Activated CD4-positive, alpha-beta T cell treated with anti-CD3 and anti-CD28 coated beads, Interleukin-2, amount 50 U/mL, for 4 hours (primary cell): Measurements from ENCODE around the gene CYSLTR2.

ENCODE experiments used
- DNase-seq, 2 experiments: peaks; one replicate each; pipeline ENCODE4 v3.0.0-alpha.2; 2020

CYSLTR2 gene

GRCh38 chr13:48653472-48653939 is at the start of gene CYSLTR2:
CYSLTR2 (plus strand) TSS chr13:48653929; CDS start chr13:48706818, 52,889 bp downstream.
- no peak for DNase-seq

- DNase-seq: no peak
Observed at GRCh38 chr13:48615049-48615448, 38.7 kb upstream of the CYSLTR2 start.

GRCh38 chr13:48618937-48619336 is 34.8 kb upstream of the CYSLTR2 start:
- DNase-seq: no peak

- no peak for DNase-seq
Observed at GRCh38 chr13:48621056-48621455, 32.7 kb upstream of the CYSLTR2 start.

- DNase-seq: no peak
Observed at GRCh38 chr13:48624016-48624415, 29.7 kb upstream of the CYSLTR2 start.

GRCh38 chr13:48624858-48625257 is 28.9 kb upstream of the CYSLTR2 start:
- no peak for DNase-seq

- no peak for DNase-seq
Observed at GRCh38 chr13:48625413-48626076, 28.2 kb upstream of the CYSLTR2 start.

GRCh38 chr13:48626077-48626449 is 27.7 kb upstream of the CYSLTR2 start:
- no peak for DNase-seq

- DNase-seq: no peak
Observed at GRCh38 chr13:48626726-48627451, 26.8 kb upstream of the CYSLTR2 start.

- DNase-seq: no peak
Observed at GRCh38 chr13:48629277-48629676, 24.5 kb upstream of the CYSLTR2 start.

GRCh38 chr13:48630291-48630690 is 23.4 kb upstream of the CYSLTR2 start:
- DNase-seq: no peak

- DNase-seq: no peak
Observed at GRCh38 chr13:48630773-48631172, 23.0 kb upstream of the CYSLTR2 start.

- DNase-seq: no peak
Observed at GRCh38 chr13:48631441-48631840, 22.3 kb upstream of the CYSLTR2 start.

- no peak for DNase-seq
Observed at GRCh38 chr13:48633700-48634099, 20.0 kb upstream of the CYSLTR2 start.

- DNase-seq: no peak
Observed at GRCh38 chr13:48634636-48635035, 19.1 kb upstream of the CYSLTR2 start.

- no peak for DNase-seq
Observed at GRCh38 chr13:48635478-48635877, 18.3 kb upstream of the CYSLTR2 start.

GRCh38 chr13:48636550-48636949 is 17.2 kb upstream of the CYSLTR2 start:
- DNase-seq: no peak

- DNase-seq: no peak
Observed at GRCh38 chr13:48637601-48638000, 16.1 kb upstream of the CYSLTR2 start.

- DNase-seq: no peak
Observed at GRCh38 chr13:48640767-48641166, 13.0 kb upstream of the CYSLTR2 start.

GRCh38 chr13:48641404-48641803 is 12.3 kb upstream of the CYSLTR2 start:
- DNase-seq: no peak

GRCh38 chr13:48642061-48642460 is 11.7 kb upstream of the CYSLTR2 start:
- no peak for DNase-seq

GRCh38 chr13:48643159-48643558 is 10.6 kb upstream of the CYSLTR2 start:
- DNase-seq: no peak

GRCh38 chr13:48644141-48644540 is 9.6 kb upstream of the CYSLTR2 start:
- no peak for DNase-seq

GRCh38 chr13:48644951-48645350 is 8.8 kb upstream of the CYSLTR2 start:
- no peak for DNase-seq

GRCh38 chr13:48645845-48646244 is 7.9 kb upstream of the CYSLTR2 start:
- no peak for DNase-seq
